DMS153 (cell line): ENCODE measurements around the gene AVP.
A peak's percentile ranks its signal among the peaks of the same experiment; 100 is the strongest.

Experiments used
- DNase-seq: peaks from one replicate; lab custom pipeline; 2025; lab: John Stamatoyannopoulos, UW

The AVP gene

DNA sequence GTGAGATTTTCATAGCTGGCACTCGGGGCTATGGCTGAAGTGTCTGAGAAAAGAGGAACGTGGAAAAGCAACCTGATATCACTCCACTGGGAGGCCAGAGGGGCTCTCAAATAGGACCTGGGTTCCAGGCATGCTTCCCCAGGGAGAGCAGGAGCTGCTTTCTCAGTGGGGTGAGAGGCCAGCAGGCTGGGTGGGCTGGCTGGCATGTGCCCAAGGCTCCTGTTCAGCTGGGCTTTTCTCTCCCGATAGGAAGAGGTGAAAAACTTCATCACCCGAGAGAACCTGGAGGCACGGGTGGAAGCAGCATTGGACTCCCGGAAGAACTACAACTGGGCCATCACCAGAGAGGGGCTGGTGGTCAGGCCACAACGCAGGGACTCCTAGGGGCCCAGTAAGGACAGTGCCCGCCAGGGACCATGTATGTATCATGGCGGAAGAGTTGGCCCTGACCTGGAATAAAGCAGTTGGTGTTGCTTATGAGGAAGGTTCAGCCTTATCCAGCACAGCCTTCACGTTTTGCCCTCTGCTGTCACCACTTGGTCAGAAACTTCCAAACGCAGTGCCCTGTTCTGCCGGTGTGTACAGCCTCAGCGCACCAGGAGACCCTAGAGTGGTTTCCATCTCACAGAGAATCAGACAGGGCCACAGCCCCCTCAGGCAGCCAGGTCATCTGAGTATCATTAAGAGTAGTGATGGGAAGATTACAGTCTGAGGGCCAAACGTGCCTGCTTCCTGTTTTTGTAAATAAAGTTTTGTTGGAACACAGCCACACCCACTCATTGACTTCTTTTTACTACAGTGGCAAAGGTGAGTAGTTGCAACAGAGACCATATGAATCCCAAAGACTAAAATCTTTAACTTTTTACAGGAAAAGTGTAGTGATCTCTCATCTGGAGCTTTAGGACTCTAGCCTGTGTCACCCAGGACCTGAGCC is 36.8 kb downstream of the AVP start:
- no peak for DNase-seq

DNA sequence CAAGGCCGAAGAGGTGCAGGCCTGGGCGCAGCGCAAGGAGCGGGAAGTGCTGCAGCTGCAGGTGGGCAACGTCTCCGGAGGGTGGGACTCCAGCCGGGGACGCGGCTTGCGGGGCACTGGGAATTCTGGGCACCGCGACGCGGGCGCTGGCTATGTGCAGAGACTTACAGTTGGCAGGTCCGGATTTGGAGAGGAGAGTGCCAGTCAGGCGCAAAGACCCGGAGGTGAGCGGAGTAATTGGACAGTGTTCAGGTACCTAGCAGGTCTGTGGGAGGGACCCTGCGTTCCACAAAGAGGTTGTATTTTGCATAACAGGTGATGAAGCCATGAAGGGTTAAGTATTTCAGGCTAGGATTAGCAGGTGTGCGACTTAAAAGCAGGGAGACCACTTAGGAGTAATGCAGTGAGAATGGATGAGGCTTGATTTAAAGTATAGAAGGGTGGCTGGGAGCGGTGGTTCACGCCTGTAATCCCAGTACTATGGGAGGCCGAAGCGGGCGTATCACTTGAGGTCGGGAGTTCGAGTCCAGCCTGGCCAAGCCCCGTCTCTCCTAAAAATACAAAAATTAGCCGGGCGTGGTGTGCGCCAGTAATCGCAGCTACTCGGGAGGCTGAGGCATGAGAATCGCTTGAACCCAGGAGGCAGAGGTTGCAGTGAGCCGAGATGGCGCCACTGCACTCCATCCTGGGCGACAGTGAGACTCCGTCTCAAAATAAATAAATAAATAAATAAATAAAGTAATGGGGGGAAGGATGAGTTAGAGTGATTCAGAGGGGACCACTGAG is 37.7 kb downstream of the AVP start:
- DNase-seq, result peak; percentile 63

DNA sequence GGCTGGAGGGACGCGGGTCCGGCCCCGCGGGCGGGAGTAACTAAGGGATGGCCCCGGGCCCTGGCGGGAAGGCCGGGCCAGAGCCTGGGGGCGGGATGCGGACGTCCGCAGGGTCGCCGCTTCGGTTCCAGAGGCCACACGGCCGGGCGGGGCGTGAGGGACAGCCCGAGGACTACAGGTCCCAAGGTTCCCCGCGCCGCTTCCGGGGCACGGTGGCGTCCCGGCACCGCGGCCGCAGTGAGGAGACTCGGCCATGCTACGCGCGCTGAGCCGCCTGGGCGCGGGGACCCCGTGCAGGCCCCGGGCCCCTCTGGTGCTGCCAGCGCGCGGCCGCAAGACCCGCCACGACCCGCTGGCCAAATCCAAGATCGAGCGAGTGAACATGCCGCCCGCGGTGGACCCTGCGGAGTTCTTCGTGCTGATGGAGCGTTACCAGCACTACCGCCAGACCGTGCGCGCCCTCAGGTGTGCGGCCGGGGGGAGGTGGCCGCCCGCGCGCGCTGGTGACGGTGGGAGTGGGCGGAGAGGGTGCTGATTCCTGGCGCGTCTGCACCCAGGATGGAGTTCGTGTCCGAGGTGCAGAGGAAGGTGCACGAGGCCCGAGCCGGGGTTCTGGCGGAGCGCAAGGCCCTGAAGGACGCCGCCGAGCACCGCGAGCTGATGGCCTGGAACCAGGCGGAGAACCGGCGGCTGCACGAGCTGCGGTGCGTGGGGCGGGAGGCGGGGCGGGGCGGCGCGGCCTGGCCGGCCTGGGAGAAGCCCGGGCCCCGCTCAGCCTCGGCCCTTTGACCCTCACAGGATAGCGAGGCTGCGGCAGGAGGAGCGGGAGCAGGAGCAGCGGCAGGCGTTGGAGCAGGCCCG is 38.5 kb downstream of the AVP start, which contains the start of gene MRPS26:
Gene MRPS26, plus strand, starts transcription at position 237 of the 861 bp plus-strand sequence. Its CDS starts 17 bp downstream, at position 254.
- peak; percentile 78 for DNase-seq

DNA sequence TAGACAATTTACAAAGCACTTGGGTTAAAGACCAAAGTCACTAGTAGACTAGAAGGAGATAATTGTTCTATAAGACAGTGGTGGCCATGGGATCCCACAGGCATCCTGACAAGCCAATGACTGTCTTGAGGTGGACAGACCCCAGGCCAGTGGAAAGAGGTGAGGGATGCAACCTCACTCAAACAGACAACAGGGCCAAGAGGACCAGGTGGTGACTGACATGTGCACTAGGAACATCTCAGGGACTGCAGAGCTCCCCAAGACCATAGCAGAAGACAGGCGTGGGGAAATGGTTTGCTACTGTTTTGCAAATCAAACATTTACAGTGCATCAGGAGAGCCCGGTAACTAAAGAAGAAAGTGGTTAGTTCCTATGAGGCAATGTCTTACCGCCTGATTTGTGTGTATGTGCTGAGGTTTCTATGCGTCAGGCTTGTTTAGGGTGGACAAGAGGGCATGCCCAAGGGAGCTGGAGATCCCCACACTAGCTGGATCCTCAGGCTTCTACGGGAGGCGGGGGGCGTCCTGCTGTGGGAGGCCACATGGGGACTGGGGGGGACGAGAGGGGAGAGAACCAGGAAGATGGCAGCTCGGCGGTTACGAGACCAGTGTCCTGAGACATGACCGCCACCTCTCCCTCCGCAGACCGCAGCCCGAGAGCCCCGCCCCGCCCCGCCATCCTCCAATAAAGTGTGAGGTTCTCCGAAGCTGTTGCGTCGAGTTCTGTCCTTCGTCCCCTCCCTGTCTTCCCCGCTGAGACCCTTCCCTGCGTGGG is 39.3 kb downstream of the AVP start:
- DNase-seq, result peak; percentile 77

DNA sequence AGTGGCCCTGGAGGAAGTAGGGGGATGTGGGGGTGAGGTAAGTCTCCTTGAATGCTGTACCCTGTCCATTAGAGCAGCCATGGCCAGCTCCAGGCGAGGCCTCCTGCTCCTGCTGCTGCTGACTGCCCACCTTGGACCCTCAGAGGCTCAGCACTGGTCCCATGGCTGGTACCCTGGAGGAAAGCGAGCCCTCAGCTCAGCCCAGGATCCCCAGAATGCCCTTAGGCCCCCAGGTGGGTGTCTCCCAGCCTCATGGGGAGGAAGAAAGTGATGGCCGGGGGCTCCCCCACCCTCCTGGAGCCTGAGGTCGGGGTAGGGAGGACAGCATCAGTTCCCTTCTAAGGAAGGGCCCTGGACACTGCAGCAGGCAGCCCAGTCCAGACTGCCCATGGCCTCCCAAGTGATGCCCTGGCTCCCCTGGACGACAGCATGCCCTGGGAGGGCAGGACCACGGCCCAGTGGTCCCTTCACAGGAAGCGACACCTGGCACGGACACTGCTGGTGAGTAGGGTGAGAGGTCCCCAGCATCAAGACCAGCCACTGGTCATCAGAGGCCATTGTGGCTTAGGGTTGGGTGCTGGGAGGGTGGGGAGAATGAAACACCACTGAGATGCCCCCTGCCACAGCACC is 40.1 kb downstream of the AVP start:
- no peak for DNase-seq

DNA sequence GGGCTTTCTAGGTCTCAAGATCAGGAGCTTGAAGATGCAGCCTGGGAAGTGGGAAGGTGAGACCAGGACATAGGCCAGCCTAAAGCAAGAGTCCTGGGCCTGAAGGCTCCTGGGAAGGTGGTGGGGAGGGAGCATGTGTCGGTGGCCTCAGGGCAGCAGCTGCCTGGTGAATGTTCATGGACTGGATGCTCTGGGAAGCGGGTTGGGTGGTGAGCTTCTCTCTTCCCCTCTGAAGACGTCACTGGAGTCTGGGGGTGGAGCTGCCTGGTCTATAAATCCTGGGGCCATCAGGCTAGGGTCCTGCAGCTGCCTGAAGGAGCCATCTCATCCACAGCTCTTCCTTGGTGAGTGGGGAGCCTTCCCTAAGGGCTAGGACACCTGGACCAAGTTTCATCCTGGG is 41.2 kb downstream of the AVP start, which contains the start of gene GNRH2:
Gene GNRH2, plus strand, starts transcription at position 301 of the 400 bp plus-strand sequence. CDS start 793 bp downstream, outside the sequence.
- DNase-seq, result no peak

DNA sequence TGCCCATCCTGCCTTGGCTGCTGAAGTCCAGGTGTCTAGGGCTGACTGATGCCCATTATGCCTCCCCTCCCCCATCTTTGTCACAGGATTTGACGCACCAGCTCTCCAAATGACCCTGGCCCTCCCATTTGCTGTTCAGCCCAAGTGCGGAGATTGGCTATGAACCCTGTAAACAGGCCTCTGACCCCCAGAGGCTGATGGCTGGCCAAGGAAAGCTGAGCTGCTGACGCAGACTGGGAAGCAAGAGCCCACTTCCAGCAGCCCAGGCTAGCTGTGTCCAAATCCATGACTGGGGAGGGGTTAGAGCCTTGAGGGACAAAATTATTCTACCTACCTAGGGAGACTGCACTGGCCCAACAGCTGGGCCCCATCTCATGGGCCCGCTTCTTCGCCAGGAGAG is 41.9 kb downstream of the AVP start:
- DNase-seq, result peak; percentile 40

DNA sequence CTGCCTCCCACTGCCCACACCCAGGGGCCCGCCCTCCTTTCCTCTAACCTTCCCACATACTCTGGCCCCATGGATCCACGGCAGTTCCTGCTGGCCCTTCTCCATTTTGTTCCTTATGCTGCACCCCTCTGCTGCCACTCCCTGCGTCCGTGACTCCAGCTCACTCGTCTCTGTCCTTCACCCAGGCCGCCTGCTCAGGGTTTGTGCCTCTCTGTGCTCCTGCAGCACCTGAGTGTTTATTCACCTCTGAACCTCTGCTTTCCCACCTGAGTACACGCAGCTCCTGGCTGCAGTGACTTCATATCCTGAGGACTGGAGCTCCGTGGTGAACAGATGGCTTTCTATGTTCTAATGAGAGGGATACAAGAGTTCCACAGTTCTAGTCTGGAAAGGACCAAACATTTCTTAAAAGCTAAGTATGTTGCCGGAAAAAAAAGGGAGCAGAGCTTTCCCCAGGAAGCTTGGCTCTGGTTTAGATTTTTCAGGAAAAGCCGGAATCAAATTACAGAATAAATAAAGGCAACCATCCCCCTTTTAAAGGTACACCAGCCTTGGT is 42.6 kb downstream of the AVP start:
- DNase-seq, result peak; percentile 58

DNA sequence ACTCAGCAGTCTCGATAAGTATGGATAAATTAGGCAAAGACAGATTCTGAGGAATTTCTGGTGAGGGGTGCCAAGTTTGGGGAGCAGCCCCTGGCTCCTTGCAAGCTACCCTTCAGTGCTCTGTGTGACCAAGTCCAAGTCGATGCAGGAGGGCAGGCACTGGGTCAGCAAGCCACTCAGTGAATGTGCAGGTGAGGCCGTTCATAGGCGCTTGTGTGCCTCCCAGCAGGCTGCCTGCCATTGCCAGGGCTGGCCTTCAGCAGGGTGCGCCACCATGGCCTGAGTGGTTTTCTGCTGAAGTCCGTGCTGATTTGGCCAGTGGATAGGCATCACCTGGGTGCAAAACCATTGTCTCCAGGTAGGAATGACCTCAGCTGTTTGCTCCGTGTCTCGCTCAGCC is 44.4 kb downstream of the AVP start:
- no peak for DNase-seq

DNA sequence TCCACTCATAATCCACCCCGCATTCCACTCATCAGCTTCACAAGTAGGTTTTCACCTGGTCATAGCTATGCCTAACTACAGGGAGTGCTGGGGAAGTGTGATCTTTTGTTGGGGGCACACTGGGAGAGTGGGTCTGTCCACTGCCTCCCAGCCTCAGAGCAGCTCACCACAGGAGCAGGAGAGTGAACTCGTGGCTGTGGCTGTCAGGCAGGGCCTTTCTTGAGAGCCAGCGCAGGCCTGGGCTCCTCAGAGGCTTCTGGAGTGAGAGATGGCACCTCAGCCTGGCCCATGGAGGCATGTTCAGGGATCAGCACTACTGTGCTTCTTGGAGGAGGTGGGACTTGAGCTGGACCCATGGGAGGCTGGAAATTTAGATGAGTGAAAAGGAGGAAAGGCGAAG is 45.1 kb downstream of the AVP start:
- no peak for DNase-seq

DNA sequence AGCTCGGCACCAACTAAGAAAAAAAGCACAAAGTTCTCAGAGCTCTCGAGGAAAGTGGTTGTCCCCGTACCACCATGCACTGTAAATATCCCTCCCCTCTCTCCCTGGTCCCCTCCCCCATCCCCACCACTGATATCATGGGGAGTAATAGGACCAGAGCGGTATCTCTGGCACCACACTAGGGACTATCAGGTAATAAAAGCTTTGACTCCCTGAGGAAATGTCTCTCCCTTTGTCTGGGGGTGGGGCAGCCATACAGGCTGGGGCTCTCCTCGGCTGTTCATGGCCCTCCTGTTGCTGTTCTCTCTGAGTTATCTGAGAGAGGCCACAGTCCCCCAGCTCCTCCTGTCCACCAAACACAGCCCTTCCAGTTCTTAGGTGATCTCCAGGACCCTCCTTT is 46.1 kb downstream of the AVP start:
- no peak for DNase-seq

DNA sequence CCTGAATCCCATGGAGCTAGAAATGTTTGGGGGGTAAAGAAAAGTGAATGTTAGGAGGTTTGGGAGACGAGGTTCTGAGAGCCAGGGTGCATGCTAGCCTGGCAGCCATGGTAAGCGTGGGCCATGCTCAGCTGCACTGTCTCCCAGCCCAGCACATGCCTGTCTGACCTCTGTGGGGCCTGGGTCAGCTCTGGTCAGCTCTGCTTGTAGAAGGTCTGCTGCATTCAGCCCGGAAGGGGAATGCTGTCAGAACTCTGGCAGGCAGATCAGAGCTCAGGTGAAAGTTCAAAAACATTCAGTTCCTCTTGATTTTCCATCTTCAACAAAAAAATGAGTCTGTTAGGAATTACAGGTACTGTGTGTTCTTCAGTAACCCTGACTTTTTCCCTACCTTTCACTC is 46.9 kb downstream of the AVP start:
- DNase-seq, result no peak

DNA sequence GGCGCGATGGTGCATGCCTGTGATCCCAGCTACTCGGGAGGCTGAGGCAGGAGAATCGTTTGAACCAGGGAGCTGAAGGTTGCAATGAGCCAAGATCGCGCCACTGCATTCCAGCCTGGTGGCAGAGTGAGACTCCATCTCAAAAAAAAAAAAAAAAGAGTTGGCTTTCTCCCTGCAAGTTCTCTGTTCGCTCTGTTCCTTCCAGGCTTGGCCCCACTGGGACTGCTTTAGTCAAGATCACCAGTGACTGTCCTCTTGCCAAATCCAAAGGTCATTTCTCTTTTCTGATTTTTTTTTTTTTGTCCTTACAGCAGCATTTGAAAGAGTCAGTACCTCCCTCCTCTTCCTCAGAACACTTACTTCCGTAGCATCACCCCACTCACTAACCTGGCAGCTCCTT is 51.9 kb downstream of the AVP start:
- no peak for DNase-seq
